ENCODE results near the gene MKRN3. TPM values are rescaled to one million over a fixed set of nuclear protein-coding genes. Genes with fewer than 3 reads are reported as not detected.

Gene MKRN3
- total and polyA plus RNA-seq, 2 experiments from 2014 or later = not detected

GRCh38 chr15:23516866-23517265, 48.6 kb upstream of the MKRN3 start:
- peaks cover 3% of the 10 kb centered on the region for H3K36me3 Mint-ChIP-seq (ENCODE audit: low read depth)
- Histone ChIP-seq H3K9me2 (ENCODE audit: insufficient read depth) (0 out of 2 replicates have a peak, but pooled peaks cover 9% of the 10 kb centered on the region), H3K27me3 (ENCODE audit: insufficient read depth) (no peaks in the 10 kb centered on the region), H2AFZ (no peak overlapping the region; the same call in 1 of the 2 replicates), H3K79me2 (replicated peaks; ENCODE audit: insufficient read depth) (no peaks in the 10 kb centered on the region), H4K20me1 (replicated peaks; ENCODE audit: insufficient read depth) (no peaks in the 10 kb centered on the region), H3K4me3 (no peak overlapping the region), H3K36me3 (ENCODE audit: insufficient read depth) (no peaks in the 10 kb centered on the region), H3K4me1 (ENCODE audit: insufficient read depth) (no peaks in the 10 kb centered on the region), H3K27ac (ENCODE audit: low read depth) (no peak overlapping the region), H3F3A (replicated peaks; ENCODE audit: low read depth) (no peaks in the 10 kb centered on the region), H3K4me2 (no peak overlapping the region)
- H3K27ac Mint-ChIP-seq = no peak overlapping the region
- DNase-seq (ENCODE audit: low spot score) = no peak
- no peaks in the 10 kb centered on the region for H3K4me1 Mint-ChIP-seq
- no peak for ATAC-seq
- peaks cover 2% of the 10 kb centered on the region for H3K27me3 Mint-ChIP-seq (ENCODE audit: insufficient read depth, low read depth, poor library complexity)
- H3K9me3 Mint-ChIP-seq = peaks cover 82% of the 10 kb centered on the region
- no peak for TF ChIP-seq EZH2 (IDR thresholded peaks at IDR 0.05; ENCODE audit: low read depth, unreplicated experiment)
- TF ChIP-seq EZH2phosphoT487 (IDR thresholded peaks at IDR 0.05; ENCODE audit: unreplicated experiment) = no peak
- no peak for TF ChIP-seq ZNF331 (CRISPR knock-in tag; IDR thresholded peaks at IDR 0.05; ENCODE audit: low read depth)
- no peak for TF ChIP-seq STAT1 (IDR thresholded peaks at IDR 0.05; ENCODE audit: unreplicated experiment)
- no peak for TF ChIP-seq ZNF114 (CRISPR knock-in tag; IDR thresholded peaks at IDR 0.05)
- no peak for TF ChIP-seq POLR2AphosphoS5 (IDR thresholded peaks at IDR 0.05; ENCODE audit: low read depth)
- no peak for TF ChIP-seq REST (IDR thresholded peaks at IDR 0.05; ENCODE audit: unreplicated experiment)
- TF ChIP-seq ZNF462 (CRISPR knock-in tag; IDR thresholded peaks at IDR 0.05) = no peak
- no peak overlapping the region for H3K4me3 Mint-ChIP-seq
